Islet of Langerhans (tissue), 1 donor: ENCODE measurements around the gene SETD5.
"Not testable (repeated sequence)": the region's sequence is repeated elsewhere in the genome, so short reads cannot be mapped to it uniquely, and the experiment has no call there.

Experiments used
- FAIRE-seq: peaks from one replicate; lab custom pipeline; 2011; peaks lifted over from hg19 to GRCh38; lab: Jason Lieb, UNC

Gene SETD5

DNA sequence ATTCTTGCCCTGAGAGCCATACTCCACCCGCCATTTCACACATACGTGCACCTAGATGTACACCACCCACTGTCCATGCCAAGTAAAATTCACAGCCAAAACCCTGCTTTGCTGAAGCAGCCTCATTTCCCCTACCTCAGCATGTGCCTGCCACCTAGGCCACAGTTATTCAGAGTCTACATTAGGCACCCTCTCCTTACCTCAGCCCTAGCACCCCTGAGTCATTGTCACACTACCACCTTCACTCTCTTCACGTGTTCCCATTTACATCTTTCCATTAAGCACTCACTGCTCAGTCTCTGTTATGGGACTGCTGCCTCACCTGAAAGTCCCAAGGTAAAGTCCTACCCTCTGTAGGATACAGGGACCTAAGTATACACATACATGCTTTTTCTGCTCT lies 70.0 kb downstream of the SETD5 start:
- FAIRE-seq = no peak

DNA sequence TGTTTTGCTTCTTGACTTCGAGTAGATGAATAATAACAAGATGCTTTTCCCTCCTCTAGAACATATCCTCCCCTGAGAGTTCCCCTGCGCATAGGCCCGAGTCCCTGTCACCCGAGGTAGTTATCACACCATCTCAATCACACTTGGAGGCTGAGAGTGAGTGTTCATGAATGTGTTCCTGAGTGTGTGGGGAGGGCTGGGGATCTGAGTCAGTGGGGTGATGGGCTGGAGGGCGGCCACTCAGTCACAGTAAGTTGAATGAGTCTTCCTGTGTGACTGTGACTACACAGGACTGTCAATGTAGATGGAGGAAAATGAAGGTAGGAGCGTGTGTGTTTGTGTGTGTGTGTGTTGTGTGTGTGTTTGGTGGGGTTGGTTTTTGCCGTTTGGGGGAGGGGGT lies 71.0 kb downstream of the SETD5 start:
- no peak for FAIRE-seq

DNA sequence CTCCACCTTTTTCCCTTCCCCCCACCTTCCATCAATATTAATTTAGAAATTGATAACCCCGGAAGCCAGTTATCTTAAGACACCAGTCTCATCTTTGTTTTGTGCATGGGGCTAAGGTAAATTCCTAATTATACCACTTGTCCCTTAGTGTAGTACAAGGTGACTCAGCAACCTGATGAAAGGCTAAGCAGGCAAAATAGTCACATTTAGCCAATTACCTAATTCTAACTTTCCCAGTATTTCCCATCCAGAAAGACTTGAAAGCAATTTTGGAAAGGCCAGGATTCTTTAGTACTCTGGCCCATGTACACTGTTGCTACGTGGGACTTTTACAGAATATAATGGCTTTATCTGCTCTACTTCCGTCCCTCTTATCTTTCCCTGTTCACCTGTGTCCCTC lies 72.6 kb downstream of the SETD5 start:
- no peak for FAIRE-seq

DNA sequence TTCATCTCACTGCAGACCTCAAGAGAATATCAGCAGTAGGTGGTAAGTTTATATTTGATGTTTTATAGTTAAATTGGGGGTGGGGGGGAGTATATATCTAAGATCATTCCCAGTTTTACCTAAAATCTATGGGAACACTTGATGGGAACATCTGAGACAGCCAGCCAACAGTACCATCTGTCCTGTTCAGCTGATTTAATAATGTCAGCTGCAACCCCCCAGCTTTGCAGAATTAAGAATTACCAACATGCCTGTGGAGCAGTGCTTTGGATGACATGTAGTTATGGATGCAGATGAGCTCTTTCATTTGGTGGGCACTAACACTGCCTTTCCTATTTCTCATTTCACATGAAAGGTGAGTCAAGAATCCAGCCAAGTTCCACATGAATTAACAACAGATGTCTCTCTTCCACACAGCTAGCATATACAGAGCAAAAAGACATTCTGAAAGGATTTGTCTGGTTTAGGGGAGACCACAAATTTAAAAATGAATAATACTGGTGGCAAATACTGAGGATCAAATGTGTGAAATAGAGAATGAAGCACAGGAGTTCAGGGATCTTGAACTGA lies 76.2 kb downstream of the SETD5 start:
- no peak for FAIRE-seq

DNA sequence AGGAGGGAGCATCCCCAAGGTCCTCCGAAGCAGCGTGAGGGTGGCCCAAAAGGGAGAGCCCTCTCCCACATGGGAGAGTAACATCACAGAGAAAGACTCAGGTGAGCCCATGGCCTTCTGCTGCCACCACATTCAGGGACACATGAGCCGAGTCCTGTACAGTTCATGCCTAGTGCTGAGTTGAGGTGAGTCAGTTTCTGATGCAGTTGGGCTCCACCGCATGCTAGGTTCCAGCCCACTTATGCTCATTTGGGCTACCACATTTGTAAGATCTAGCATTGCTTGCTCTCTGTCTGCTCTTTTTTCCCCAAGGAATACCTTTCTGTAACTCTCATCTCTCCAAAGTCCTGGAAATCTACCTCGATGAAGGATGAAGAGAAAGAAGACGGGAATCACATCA lies 77.1 kb downstream of the SETD5 start:
- FAIRE-seq = no peak

DNA sequence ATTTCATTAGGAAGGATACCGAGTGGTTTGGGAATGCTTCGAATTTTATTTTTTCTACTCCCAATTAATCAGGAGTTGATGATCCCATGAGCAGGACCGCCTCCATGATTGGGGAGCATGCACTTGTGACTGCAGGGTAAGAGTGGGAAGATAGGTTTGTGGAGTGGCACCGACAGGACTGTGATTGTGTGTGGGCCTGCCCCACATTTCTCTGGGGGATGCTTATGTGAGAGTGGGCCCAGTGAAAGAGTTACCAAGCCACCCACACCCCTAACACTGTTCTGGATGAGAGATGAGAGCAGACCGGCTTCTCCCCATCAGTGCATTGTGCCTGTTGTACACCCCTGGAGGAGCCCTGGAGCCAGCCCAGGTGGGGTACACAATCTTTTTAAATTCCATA lies 79.5 kb downstream of the SETD5 start:
- no peak for FAIRE-seq

DNA sequence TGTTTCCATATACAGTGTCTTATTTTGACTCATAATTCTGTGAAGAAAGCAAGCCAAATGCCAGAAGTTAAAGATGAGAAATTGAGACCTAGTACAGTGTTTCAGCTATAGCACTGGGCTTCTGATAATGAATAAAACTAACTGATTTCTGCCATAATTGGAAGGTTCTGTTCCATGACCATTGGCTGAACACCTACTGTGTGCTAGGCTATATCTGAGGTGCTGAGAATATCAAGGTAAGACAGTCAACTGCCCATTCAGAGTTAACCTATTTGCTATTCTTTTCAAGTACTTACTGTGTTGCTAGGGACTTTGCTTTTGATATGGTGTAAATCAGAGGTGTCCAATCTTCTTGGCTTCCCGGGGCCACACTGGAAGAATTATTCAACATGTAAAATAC lies 82.8 kb downstream of the SETD5 start:
- no peak for FAIRE-seq

DNA sequence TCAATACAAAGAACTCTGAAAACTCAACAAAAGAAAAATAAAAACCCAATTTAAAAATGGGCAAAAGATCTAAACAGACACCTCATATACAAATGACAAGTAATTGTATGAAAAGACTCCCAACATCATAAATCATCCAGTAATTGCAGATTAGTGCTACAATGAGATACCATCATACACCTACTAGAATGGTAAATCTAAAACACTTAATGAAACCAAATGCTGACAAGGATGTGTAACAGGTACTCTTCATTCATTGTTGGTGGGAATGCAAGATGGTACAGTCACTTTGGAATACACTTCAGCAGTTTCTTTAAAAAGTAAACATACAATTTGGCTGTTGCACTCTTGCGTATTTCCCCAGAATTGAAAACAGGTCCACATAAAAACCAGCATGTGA lies 87.8 kb downstream of the SETD5 start:
- no peak for FAIRE-seq

DNA sequence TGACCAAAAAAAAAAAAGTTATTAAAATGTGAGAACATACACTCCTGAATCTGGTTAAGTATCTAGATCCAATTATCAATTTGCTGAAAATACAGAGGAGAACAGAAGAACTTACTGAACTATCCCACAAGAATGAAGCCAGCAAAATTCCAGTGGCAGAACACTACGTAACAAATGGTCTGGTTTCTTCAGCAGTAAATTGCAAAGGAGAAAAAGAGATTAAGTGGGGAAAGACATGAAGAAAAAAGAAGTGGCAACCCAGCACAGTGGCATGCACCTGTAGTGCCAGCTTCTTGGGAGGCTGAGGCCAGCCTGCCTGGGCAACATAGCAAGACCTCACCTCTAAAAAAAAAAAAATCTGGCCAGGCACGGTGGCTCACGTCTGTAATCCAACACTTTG lies 94.1 kb downstream of the SETD5 start:
- no peak for FAIRE-seq

DNA sequence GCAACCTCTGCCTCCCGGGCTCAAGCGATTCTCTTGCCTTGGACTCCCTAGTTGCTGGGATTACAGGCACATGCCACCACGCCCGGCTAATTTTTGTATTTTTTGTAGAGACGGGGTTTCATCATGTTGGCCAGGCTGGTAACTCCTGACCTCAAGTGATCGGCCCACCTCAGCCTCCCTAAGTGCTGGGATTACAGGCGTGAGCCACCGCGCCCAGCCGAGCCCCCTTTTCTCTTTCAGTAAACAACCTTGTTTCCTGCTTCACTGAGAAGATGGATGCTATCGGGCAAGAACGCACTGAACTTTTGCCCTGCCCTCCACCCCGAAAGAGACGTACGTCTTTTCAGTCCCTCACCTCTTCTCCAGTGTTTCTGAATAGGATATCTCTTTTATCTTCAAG lies 96.6 kb downstream of the SETD5 start:
- not testable (repeated sequence) for FAIRE-seq

DNA sequence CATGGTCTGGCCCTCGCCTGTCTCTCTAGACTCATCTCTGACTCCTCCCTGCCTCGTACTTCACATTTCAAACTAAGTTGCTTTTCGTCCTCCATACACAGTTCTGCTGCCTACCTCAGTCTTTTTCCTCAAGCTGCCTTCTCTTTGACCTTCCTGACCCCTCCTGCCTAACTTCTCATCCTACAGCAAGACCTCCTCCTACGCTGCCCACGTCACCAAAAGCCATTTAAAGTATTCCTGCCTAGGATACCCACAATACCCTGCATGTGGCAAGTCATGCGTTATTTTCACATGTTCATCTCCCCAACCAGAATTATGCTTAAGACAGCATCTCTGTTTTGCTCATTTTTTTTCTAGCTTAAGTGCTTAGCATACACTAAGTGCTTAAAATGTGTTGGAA lies 99.5 kb downstream of the SETD5 start:
- FAIRE-seq = no peak

DNA sequence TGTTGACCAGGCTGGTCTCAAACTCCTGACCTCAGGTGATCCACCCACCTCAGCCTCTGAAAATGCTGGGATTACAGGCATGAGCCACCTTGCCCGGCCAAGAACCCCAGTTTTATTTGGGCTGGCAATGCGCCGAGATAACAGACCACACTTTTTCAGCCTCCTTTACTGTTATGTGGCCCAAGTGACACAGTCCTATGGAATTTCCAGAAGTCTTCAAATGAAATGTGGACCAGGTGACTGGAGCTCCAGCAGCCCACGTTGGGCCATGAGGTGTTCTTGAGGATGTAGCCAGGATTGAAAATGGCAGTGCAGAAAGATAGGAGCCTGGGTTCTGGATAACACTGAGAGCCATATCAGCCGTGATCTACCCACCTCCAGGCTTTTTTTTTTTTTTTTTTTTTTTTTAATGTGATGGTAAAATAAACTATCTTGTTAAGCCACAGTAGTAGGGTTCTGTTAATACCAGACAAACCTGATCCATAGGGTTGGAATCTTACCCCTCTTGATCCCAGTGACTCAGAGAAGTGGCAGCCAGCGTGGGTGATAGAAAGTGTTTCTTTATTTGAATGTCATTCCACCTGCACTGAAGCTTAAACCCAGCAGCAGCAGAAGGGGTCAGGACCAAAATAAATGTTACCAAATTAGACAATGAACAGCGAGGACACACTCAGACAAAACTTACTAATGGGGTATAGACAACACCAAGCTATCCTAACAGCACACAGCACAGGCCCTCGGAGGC lies 100.6 kb downstream of the SETD5 start:
- FAIRE-seq = no peak

DNA sequence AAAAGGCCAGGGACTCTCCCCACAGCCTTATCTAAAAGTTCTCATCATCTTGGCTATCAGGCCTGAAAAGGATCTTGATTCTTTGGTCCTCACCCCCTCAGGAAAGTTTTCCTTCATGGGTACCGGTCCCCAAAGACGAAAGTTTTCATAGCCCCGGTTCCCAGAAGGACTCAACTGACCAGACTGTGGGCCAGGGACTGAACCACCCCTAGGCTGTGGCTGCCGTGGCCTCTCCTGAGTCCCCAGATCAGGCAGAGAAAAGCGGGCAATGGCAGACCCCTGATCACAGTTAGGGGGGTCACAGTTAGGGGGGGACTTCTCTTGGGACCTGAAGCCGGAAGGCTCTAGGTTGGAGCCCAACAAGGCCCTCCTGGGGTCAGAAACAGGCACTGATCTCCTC lies 101.4 kb downstream of the SETD5 start:
- no peak for FAIRE-seq

DNA sequence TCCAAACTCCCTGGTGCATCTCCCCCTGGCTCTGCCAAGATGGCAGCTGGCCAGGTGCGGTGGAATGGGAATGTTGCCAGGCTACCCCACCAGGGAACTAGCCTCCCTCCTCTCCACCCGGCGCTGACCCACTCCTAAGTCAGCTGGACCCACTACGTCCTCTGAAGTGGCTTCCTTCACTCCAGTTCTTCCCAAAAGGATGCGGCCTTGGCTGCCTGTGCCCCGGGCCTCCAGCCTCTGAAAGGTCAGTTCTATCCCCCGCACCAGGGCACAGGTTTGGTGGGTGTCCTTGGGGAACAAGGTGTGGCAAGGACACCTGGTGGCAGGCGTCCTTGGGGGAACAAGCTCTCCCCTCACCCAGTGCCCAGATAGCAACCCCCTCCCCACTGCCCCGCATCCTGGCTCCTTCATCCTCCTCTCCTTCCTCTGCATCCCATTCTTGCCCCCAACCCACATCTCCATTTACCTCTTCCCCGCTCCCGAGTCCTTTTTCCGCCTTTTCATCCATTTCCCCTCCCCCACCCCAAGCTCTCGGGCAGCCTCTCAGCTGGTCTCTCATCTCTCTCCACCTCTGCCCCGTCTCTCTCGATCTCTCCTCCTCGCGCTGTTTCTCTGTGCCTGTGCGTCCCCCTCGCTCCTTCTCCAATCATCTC lies 102.2 kb downstream of the SETD5 start:
- FAIRE-seq = no peak

DNA sequence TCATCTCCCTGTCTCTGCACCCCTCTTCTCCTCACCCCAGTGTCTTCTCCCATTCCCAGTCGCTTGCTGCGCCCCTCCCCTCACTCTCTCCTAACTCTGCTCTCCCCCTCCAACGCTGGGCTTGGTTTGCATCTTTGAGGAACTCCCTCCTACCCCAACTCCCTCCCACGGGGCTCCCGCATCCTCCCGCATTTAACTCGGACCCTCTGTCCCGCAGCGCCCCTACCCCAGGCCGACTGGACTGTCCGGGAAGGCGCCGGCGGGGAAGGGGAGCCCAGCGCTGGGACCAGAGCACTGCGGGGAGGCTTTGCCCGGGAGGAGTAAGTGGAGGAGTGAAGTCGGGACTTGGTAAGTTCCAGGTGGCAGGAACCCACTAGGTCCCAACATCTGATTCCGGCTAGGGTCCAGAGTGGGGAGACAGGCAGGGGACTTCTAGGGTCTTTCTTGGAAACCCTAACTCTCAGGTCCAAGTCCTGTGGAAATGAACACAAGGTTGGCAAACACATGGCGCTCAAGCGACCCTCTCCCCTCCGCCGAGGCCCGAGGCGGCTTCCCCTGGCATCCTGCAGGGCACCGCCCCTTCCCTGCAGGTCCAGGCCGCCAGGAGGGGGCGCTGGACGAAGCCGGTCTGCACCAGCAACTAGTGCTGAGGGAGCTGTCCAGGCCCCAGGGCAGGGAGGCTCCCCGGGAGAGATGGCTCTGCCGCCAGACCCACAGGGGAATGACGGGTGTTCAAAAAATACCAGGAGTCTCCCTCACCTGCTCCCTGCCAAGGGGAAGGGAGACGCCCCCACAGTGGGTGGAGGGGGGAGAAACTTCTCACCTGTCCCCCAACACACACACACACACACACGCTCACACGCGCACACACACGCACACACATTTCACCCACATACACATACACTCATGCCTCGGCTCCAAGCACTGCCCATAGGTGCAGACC lies 103.0 kb downstream of the SETD5 start:
- no peak for FAIRE-seq

DNA sequence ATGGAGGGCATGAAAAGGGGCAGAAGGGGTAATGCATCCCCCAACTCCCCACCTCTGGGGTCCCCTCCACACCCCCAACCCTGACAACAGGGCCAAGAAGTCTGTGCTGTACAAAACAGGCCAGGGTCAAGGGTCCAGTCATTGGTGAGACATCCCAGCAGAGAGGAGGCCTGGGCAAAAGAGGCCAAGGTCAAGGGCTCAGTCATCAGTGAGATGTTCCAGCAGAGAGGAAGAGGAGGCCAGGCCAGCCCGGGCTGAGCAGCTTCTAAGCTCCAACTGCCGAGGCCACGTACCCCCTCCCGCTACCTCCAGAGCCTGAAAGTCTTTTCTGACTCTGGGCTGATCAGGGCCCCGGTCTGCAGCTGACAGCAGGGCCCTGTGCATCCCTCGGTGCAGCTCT lies 103.8 kb downstream of the SETD5 start:
- no peak for FAIRE-seq

DNA sequence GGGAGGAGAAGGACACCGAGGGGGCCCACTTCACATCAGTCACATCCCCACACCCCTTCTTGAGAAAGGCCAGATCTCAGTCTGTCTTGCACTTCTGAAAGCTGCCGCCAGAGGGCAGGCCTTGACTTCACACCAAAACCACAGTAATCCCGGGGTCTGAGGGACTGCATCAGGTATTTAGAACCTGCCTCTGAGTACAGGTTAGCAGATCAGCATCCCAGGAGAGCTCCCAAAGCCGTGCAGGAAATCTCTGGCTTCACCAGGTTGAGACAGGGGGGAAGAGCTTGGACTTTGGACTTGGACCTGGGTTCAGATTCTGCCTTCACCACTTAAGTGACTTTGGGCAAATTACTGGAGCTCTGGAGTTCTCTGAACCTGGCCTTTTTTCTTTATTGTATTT lies 105.9 kb downstream of the SETD5 start:
- FAIRE-seq = no peak

DNA sequence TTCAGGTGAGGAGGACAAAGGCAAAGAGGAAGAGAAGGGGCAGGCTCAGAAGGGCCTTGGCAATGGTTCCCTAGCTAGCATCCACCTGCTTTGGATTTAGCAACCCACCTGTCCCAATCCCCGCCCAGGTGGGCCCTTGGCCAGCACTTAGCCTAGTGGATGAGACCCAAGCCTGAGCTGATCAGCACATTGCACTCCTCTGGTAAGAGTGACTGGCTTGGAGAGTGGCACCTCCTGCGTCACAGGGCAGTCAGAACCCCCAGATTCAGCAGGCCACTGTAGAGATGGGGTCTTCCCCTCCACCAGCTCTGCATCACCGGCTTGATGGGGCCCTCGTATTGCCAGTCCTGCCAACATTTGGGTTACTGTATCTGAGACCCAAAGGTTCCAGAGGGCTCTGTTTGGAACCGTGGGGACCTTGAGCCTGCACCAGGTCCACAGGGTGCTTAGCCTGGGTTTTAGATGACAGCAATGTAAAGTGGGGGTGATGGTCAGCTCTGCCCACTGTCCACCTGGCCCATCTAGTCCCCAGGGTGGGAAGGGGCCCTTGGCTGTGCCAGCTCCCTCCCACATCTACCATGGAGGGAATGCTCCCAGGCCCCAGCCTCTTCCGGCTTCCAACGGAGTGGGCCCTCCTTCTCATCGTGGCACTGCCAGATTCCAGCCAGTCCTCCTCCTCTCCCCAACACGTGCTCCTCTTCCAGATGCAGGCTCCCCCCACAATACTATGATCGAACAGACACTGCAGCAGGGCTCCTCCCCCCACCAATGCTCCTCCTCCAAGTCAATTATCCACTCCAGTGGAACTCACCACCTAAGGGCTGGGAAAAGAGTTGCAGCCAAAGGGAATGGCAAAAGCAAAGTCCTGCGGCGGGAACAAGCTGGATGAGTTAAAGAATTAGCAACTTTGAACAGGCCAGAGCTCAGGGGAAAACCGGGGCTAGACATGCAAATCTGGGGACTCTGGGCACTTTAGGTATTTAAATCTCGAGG lies 110.5 kb downstream of the SETD5 start:
- no peak for FAIRE-seq

DNA sequence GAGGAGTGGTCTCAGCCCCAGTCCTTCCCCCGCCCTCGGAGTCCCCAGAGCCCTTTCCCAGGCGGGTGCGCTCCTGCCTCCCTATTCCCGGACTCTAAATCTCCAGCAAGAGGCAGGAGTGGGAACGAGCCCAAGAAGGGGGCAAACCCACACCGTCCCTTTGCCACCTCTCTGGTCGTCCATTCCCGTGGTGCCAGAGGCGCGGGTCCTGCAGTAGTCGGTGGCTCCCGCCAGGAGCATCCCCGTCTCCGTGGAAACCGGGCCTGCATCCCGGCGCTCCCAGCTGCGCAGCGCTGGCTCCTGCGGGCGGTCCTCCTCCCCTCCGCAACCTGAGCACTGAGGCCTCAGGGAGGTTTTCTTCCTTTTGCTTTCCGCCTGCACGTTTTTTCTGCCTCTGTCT lies 111.4 kb downstream of the SETD5 start:
- FAIRE-seq = no peak

DNA sequence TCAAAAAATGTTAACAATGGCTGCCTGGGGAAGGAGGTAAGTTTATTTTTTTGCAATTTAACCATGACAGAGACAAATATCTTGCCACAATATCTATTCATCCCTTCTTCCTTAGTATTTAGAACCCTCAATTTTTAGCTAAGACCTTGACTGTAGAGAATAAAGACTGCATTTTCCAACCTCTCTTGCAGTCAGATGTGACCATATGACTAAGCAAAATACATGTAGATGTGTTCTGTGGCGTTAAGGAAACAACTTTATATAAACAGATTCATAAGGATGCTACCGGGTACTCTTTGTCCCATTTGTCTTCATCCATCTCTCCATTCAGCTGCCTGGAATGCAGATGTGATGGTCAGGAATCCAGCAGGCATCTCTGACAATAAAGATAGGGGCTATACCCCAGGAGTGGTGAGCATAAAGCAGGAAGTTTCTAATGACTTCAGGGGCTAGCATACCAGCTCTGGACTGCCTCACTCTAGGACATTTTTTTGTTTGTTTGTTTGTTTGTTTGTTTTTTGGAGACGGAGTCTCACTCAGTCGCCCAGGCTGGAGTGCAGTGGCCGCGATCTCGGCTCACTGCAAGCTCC lies 115.1 kb downstream of the SETD5 start:
- no peak for FAIRE-seq

DNA sequence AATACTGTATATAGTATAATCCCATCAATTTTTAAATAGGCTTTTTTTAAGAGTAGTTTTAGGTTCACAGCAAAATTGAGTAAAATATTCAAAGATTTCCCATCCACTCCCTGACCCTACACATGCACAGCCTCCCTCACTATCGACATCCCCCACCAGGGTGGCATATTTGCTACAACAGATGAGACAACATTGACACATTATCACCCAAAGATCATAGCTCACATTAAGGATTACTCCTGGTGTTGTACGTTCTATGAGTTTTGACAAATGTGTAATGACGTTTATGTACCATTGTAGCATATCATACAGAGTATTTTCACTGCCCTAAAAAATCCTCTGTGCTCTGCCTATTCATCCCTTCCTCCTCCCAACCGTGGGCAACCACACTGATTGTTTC lies 116.9 kb downstream of the SETD5 start:
- FAIRE-seq = no peak
